Kasumi-1 (cell line): ENCODE results near the gene TADA2B.
"Not testable (repeated sequence)": the region's sequence is repeated elsewhere in the genome, so short reads cannot be mapped to it uniquely, and the experiment has no call there.

ENCODE experiments used
- DNase-seq, 2 experiments: peaks; one replicate each; lab custom pipeline; 2025; lab: John Stamatoyannopoulos, UW

Gene TADA2B

DNA sequence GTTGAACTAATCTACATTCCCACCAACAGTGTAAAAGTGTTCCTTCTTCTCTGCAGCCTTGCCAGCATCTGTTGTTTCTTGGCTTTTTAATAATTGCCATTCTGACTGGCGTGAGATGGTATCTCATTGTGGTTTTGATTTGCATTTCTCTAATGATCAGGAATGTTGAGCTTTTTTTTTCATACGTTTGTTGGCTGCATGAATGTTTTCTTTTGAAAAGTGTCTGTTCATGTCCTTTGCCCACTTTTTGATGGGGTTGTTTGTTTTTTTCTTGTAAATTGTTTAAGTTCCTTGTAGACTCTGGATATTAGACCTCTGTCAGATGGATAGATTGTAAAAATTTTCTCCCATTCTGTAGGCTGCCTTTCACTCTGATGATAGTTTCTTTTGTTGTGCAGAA lies 36.7 kb downstream of the TADA2B start:
- DNase-seq, result not testable (repeated sequence)

DNA sequence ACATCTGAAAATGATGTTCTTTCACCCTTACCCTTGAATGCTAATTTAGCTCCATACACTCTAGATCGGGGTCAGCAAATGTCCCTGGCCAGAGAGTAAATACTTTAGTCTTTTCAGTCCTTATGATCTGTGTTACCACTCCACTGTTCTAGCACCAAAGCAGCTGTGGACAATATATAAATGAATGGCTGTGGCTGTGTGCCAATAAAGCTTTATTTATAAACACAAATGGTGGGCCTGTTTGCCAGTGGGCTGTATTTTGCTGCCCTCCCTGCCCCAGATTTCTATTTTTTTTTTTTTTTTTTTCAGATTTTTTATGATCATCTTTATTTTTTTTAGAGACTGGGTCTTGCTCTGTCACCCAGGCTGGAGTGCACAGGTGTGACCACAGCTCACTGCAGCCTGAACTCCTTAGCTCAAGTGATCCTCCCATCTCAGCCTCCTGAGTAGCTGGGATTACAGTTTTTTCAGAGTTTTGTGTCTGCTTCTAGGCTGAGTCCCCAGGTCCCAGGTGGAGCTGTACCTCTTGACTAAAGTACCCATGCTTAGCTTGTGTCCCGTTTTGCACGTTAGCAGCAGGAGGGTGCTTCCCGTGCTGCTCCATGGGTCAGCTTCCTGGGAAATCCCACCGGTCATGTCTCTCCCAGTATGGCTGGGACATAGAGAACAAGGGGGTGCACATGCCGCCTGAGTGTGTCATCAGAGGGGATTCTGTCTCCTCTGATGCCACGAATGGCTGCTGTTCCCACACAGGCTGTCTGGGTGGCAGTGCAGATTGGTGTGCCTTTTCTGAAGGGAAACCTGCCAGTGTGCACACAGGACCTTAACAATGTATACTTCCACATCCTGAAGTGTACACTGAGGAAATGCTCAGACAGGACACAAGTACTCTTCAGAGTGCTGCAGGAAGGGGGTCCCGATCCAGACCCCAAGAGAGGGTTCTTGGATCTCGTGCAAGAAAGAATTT lies 40.7 kb downstream of the TADA2B start:
- no peak for DNase-seq

- not testable (repeated sequence) for DNase-seq
These were observed 41.4 kb downstream of the TADA2B start for GRCh38 chr4:7084564-7084961.

- DNase-seq, result no peak
These were observed 43.2 kb downstream of the TADA2B start for GRCh38 chr4:7086384-7086783.

DNA sequence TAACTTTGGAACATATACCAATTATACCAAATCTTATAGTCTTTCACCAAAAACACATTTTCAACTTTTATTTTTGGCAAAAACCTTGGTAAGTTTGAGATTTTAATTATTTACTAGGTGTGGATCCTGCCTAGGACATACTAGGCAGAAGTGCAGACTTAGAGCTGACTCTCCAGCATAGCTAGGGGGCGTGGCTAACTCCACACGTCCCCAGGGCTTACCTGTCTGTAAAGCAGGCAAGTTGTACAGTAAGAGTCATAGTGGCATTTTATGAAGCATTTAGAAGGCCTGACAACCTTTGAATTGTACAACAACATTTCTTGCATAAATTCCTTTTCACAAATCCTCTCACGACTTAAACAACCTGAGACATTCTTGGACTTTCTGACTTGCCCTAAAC lies 43.9 kb downstream of the TADA2B start:
- no peak for DNase-seq

DNA sequence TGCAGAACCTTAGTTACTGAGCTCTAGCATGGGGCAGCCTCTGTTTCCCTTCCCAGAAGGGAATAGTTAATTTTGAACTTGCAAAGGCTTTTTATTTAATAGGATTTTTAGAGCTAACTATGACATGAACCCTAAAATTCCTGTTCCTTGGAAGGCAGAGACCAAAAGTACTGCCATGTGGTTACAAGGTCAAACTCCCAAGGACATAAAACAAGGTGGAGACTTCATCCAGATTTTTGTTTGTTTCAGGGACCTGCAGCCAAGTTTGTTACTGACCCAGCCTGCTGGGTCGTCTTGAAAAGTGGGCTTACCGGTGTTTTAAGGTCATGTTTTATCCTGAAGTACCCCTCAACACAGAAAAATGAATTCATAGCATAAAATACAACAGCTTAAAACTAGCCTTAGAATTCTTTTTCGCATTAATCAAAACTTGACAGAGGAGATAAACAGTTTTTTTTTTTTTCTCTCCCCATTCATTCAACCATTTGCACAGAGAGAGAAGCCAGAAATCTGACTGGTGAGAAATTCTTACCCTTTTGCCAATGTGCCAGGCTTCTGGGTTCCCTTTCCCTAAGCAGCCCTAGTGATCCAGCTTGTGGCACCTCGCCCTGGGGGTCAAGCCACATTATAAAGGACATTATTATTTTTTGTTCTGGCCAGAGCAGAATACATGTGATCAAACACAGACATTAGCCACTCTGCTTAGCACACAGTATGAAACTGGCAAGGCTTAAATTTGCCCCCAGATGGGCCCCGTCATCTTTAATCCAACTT lies 46.2 kb downstream of the TADA2B start:
- DNase-seq, result no peak

- no peak for DNase-seq
These were observed 48.9 kb downstream of the TADA2B start for GRCh38 chr4:7092026-7092425.

DNA sequence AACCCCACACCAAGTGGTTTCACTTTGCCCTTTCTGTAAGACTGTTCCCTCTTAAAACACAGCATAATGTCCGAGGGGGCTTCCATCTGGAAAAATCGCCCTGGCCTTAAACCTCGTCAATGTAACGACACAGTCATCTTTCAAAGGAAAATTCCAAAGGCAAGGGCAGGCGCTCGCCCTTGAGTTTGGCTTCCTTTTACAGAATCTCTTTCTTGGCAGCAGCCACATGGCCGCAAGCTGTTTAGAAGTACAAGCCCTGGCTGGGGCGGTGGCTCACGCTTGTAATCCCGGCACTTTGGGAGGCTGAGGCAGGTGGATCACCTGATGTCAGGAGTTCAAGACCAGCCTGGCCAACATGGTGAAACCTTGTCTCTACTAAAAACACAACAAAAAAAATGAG lies 51.7 kb downstream of the TADA2B start:
- no peak for DNase-seq

- no peak for DNase-seq
These were observed 52.5 kb downstream of the TADA2B start for GRCh38 chr4:7095611-7096155.

GRCh38 chr4:7096236-7096635 lies 53.1 kb downstream of the TADA2B start:
- no peak for DNase-seq

DNA sequence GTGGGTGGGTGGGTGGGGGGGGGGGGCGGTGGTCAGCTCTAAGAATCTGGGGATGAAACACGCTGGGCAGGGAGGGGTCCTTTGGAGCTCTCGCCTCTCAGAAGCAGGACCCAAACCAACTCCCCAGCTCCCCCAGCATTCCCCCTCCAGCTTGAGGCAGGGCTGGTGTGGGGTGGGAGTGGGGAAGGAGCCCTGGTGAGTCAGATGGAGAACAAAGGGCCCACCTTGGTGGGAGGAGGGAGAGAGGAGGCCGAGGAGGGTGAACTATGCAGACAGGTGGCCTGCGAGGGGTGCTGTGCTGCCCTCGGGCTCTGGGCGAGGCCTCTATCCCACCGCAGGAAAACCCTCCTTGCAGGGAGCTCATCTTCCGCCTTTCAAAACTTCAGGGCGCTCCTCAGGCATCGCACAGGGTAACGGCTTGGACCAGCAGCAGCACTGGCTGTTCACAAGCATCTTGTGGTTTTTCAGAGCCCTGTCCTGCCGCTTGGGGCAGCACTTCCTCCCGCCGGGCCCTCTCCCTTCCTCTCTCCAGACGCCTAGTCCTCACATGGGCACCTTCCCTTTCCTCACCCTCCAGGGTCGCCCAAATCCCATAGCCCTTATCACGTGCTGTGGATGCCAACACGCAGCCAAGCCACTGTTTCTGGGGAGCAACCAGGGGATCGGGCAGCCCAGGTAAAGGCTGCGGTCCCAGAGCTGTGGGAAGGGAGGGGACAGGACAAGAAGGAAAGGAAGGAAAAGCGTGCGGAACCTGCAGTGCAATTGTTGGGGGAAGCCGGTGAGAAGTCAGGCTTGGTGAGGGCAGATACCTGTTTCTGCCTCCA lies 58.7 kb downstream of the TADA2B start:
- DNase-seq, result peak; percentile 90 to 93

DNA sequence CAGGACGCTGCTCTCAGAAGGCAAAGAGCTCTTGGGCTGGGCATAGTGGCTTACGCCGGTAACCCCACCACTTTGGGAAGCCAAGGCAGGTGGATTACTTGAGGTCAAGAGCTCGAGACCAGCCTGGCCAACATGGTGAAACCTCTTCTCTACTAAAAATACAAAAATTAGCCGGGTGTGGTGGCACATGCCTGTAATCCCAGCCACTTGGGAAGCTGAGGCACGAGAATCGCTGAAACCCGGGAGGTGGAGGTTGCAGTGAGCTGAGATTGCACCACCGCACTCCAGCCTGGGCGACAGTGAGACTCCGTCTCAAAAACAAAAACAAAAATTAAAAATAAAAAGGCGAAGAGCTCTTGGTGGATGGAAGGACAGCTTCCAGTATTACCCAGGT lies 59.3 kb downstream of the TADA2B start:
- not testable (repeated sequence) for DNase-seq

DNA sequence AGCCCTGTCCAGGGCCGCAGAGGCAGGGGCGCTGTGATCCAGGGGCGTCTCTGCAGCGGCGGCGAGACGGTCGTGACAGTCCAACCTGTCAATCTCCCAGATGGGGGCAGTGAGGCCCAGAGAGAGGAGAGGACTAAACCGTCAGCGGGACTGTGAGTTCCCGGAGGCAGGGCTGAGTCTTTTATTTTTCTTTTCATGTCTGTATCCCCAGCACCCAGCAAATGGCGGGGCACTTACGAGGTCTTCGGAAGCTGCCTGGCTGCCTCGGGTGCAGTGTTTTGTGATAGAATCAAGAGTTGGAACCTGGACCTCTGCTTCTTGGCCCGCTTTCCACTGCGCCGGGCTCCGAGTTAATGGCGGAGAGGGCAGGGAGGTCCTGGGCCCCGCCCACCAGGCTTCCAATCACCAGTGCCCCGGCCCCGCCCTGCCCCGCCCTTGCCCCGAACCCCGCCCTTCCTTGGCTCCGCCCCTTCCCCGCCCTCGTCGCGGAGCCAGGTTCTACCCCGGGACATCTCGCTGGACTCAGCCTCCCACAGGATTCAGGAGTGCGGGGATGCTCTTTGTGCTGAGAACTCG lies 59.9 kb downstream of the TADA2B start:
- DNase-seq, result peak; percentile 59 to 68

GRCh38 chr4:7103607-7104365 lies 60.6 kb downstream of the TADA2B start:
- no peak for DNase-seq

DNA sequence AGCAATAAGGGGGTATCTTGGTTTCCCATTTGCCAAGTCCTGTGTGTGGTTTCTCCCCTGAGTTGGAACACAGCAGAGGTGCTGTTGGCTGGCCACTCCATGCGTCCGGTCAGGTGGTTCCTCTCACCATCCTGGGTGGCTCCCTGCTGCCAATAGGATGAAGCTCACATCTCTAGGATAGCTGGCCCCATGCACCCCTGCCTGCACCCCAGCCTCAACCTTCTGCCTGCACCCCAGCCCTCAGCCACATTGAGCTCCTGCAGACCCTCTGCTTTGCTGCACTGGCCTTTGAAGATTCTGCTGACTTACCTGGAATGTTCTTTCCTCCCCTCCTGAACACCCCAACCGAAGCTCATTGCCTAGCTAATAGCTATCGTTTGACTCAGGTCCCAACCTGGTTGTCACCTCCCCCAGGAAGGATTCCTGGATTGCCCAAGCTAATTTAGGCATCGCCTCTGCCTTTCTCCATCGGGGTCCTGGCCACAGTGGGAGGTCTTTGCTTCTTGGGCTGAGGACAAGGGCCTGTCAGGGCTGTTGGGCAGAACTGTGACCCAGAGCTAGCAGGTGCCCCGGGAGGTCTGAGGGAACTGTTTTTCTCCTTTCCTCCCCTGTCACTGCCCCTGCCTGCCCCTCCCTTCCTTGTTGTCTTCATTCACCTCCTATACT lies 61.3 kb downstream of the TADA2B start:
- no peak for DNase-seq

GRCh38 chr4:7105276-7105675 lies 62.1 kb downstream of the TADA2B start:
- DNase-seq, result no peak

DNA sequence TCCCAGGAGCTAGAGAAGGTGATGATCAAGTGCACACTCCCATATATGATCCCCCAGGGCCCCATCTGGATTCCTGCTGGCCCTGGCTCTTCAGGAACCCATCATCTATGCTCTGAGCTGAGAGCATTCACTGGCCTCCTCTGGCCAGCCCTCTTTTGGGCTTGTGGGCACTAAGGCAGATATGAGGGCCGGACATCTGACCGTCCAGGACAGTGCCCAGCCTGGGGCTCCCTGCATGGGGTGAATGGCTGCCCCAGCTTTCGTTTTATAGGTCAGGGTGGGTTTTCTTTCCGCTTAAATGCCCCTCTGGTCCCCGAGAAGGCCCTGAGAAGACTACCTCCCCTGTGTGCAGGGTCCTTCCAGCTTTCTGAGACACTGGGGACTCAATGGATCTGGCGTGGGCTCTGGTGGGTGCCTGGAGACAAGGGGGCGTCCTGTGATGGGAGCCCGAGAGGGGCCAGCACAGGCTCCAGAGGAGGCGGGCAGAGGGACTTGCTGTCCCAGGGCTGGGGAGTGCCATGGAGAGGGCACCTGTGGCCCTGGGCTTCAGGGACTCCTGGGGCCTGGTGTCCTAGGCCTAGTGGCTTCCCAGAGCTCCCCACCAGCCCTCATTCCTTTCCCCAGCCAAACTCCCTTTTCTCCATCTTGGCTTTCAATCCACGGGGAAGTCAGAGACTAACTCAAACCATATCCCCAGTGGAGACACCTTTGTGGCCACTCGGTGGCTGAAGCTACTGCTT lies 64.2 kb downstream of the TADA2B start:
- no peak for DNase-seq
